Fibroblast of mammary gland (primary cell): Measurements from ENCODE around the gene ERVFRD-1.
"Not testable (repeated sequence)": the region's sequence is repeated elsewhere in the genome, so short reads cannot be mapped to it uniquely, and the experiment has no call there.

Experiments used
- DNase-seq: peaks from one replicate; pipeline ENCODE4 v3.0.0-alpha.2; 2010; ENCODE audit warnings: low read depth
- H3K4me3 ChIP-seq: 2 replicates; pipeline ENCODE4 v1.5.1; 2011; ENCODE audit warnings: low read depth, mild to moderate bottlenecking, low read length, moderate library complexity; ENCODE audit not compliant: control insufficient read depth
- TF ChIP-seq, protein P1 (sequence below): conservative IDR thresholded peaks from 2 replicates; pipeline ENCODE4 v1.5.1; 2011; ENCODE audit warnings: low read depth, low read length, inconsistent platforms; ENCODE audit not compliant: control insufficient read depth, insufficient read depth

The ERVFRD-1 gene

GRCh38 chr6:11089695-11090094, 21.8 kb downstream of the ERVFRD-1 start:
- TF ChIP-seq, protein P1, sequence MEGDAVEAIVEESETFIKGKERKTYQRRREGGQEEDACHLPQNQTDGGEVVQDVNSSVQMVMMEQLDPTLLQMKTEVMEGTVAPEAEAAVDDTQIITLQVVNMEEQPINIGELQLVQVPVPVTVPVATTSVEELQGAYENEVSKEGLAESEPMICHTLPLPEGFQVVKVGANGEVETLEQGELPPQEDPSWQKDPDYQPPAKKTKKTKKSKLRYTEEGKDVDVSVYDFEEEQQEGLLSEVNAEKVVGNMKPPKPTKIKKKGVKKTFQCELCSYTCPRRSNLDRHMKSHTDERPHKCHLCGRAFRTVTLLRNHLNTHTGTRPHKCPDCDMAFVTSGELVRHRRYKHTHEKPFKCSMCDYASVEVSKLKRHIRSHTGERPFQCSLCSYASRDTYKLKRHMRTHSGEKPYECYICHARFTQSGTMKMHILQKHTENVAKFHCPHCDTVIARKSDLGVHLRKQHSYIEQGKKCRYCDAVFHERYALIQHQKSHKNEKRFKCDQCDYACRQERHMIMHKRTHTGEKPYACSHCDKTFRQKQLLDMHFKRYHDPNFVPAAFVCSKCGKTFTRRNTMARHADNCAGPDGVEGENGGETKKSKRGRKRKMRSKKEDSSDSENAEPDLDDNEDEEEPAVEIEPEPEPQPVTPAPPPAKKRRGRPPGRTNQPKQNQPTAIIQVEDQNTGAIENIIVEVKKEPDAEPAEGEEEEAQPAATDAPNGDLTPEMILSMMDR: no peak
- no peak for DNase-seq
- H3K4me3 ChIP-seq: no peak overlapping the region

DNA sequence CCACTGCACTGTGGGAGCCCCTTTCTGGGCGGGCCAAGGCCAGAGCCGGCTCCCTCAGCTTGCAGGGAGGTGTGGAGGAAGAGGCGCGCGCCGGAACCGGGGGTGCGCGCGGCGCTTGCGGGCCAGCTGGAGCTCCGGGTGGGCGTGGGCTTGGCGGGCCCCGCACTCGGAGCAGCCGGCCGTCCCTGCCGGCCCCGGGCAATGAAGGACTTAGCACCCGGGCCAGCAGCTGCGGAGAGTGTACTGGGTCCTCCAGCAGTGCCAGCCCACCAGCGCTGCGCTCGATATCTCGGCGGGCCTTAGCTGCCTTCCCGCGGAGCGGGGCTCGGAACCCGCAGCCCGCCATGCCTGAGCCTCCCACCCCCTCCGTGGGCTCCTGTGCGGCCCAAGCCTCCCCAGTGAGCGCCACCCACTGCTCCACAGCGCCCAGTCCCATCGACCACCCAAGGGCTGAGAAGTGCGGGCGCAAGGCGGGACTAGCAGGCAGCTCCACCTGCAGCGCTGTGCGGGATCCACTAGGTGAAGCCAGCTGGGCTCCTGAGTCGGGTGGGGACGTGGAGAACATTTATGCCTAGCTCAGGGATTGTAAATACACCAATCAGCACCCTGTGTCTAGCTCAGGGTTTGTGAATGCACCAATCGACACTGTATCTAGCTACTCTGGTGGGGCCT, 24.2 kb downstream of the ERVFRD-1 start:
- DNase-seq, H3K4me3 ChIP-seq: not testable (repeated sequence)

DNA sequence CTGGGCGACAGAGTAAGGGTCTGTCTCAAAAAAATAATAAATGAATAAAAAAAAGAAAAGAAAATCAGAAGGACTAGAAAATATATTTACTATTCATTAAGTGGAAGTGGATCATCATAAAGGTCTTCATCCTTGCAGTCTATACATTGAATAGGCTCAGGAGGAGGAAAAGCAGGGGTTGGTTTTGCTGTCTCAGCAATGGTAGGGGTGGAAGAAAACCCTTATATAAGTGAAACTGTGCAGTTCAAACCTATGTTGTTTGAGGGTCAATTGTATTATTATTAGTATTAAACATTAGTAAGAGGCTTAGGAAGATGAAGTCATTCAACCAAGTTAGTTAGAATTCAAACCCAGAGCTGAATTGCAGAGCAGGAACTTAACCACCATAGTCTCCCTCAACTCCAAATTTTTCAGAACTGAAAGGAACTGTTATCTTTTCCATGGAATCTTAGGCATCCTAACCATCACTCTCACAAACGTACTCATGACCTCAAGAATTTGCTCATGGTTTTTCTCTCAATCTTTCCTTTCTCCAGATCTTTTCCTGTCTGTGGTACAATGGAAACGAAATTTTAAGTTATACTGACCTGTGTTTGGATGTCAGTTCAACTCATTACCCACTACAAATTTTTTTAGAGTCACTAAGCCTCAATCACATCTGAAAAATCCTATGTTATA, 25.6 kb downstream of the ERVFRD-1 start:
- TF ChIP-seq, protein P1: no peak
- H3K4me3 ChIP-seq: no peak overlapping the region
- no peak for DNase-seq

GRCh38 chr6:11083956-11084355, 27.6 kb downstream of the ERVFRD-1 start:
- TF ChIP-seq, protein P1: no peak
- no peak for DNase-seq
- H3K4me3 ChIP-seq: no peak overlapping the region

- DNase-seq: peak; percentile 59
- H3K4me3 ChIP-seq: no peak overlapping the region
- TF ChIP-seq, protein P1: no peak
Measured at GRCh38 chr6:11083491-11083890, 28.0 kb downstream of the ERVFRD-1 start.

DNA sequence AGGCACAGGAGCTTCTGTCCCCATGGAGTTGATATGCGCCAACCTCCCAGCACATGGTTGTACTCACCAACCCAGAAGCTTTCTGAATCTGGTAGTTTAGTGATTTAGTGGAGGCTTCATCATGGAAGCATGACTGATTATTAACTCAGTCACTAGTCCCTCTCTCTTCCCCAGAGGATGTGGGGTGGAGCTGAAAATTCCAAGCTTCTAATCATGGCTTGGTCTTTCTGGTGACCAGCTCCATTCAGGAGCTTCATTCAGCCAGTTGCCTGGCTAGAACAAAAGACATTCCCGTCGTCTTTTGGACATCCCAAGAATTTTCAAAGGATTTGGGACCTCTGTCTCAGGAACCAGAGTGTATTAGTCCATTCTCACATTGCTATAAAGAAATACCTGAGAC, 31.2 kb downstream of the ERVFRD-1 start:
- no peak for DNase-seq

DNA sequence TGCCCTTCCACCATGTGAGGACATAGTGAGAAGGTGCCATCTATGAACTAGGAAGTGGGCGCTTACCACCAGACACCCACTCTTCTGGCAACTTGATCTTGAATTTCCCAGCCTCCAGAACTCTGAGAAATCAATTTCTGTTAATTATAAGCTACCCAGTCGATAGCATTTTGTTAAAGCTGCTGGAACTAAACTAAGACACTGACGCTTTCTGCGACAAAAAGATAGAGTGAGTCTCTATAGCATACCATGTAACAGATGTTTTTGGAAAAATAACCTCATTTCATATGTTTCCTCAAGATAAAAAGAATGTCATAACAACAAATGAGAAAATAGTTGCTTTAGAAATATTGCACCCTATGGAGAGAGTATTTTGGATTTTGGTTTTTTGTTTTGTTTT, 33.3 kb downstream of the ERVFRD-1 start:
- DNase-seq: no peak
- TF ChIP-seq, protein P1: no peak
- H3K4me3 ChIP-seq: no peak overlapping the region

More for the DNA sequence above, 31.2 kb downstream of the ERVFRD-1 start:
- no peak overlapping the region for H3K4me3 ChIP-seq
- TF ChIP-seq, protein P1: no peak
